Vagina (tissue), 2 donors: ENCODE data around the gene PHTF2.

Experiments
- CTCF ChIP-seq, 3 experiments: fragments of 450-650 bp in 2 of 3; fragments of 200-600 bp in 1 of 3; sonication (generic) in 1 of 3; IDR thresholded peaks; one replicate each; pipeline ENCODE4 v1.5.1; 2017 to 2019; ENCODE audit warnings: antibody characterized with exemption in 3 of 3, mild to moderate bottlenecking in 2 of 3, moderate library complexity in 2 of 3
- POLR2AphosphoS5 ChIP-seq, 2 donors: sonication (generic); formaldehyde crosslinking; IDR thresholded peaks; one replicate each; pipeline ENCODE4 v1.9.0; 2017; ENCODE audit warnings: antibody characterized with exemption in 2 of 2, mild to moderate bottlenecking in 2 of 2, low read depth in 1 of 2; ENCODE audit not compliant: insufficient read depth in 1 of 2

GRCh38 chr7:77827999-77828398 lies 29.4 kb downstream of the PHTF2 start:
- no peak for TF ChIP-seq CTCF (IDR thresholded peaks at IDR 0.05)
- no peak for TF ChIP-seq POLR2AphosphoS5 (IDR thresholded peaks at IDR 0.05; ENCODE audit: insufficient read depth in 1 of 2, low read depth in 1 of 2)
